COLO668 (cell line): ENCODE results near the gene SPR.

Experiments
- DNase-seq: peaks from one replicate; lab custom pipeline; 2025; ENCODE audit not compliant: unreplicated experiment; lab: John Stamatoyannopoulos, UW

Gene SPR

GRCh38 chr2:72887032-72887739 lies at the start of gene SPR:
TSS of gene SPR (plus strand) at chr2:72887408. CDS start at chr2:72887433, 25 bp downstream.
- peak; percentile 92 for DNase-seq

DNA sequence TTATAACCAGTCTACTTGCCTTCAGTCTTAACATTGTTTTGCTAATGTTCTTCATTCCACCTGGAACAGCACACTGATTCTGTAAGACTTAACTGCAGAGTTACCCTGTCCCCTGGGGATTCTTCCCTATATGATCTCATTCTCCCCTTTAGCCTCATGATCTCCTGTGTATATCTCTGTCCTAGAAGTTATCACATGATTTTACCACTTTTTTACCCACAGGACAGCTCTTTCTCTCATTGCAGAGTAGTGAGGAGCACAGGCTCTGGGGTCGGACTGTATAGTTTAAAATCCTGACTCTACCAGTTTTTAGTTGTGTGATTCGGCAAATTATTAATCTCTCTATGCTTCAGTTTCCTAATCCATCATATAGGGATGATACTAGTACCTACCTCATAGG lies 47.1 kb upstream of the SPR start:
- no peak for DNase-seq

DNA sequence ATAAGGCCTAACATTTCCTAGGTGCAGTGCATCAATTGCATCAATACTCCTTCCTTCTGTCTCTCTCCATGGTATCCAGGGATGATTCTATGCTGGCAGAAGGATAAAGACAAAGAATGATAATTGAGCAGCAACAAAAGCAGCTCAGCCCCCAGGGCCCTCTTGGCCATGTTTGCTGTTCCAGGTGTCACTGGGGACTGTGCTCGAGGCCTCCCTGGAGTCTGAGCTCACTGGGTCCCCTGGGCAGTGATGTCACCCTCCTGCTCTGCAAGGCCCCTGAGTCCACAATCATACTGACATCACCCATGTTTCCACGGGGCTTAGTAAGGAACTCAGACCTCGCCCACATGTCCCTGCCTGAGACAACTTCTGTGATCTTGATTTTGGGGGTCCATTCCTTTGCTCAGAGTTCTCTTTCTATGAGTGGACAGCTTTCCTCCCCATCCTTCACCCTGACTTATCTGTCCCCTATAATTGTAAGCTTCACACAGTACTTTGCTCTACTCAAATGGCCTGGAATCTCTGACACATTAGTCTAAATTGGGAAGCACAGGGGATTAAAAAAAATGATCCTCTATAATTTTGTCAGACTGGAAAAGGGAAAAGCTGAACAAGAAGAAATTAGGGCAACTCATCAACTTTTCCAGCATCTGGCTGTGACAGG lies 45.6 kb upstream of the SPR start:
- DNase-seq = peak; percentile 33

- no peak for DNase-seq
Observed at GRCh38 chr2:72843301-72843700, 43.9 kb upstream of the SPR start.

GRCh38 chr2:72846171-72847095 lies 40.8 kb upstream of the SPR start:
- DNase-seq = no peak

GRCh38 chr2:72847534-72848315 lies 39.5 kb upstream of the SPR start:
- DNase-seq = no peak

- no peak for DNase-seq
Observed at GRCh38 chr2:72848436-72849137, 38.6 kb upstream of the SPR start.

- no peak for DNase-seq
Observed at GRCh38 chr2:72849138-72849462, 38.1 kb upstream of the SPR start.

GRCh38 chr2:72851333-72851732 lies 35.9 kb upstream of the SPR start:
- DNase-seq = no peak

DNA sequence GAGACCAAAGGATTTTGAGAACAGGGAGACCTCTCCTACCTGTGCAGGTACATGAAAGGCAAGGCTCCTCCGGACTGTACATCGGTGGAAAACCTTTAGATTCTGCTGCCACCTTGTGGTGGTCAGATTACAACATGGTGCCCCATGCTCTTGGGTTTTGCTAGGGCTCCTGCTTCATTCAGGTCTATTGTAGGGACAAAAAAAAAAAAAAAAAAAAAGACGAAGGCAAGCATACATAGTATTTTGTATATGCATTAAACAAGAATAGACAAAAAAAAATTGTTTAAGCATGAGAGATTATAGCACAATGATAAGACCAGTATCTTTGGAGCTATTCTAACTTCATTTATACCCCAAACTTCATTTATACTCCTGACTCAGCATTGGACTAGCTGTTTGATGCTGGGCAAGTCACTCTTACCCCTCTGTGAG lies 27.4 kb upstream of the SPR start:
- peak; percentile 60 for DNase-seq

DNA sequence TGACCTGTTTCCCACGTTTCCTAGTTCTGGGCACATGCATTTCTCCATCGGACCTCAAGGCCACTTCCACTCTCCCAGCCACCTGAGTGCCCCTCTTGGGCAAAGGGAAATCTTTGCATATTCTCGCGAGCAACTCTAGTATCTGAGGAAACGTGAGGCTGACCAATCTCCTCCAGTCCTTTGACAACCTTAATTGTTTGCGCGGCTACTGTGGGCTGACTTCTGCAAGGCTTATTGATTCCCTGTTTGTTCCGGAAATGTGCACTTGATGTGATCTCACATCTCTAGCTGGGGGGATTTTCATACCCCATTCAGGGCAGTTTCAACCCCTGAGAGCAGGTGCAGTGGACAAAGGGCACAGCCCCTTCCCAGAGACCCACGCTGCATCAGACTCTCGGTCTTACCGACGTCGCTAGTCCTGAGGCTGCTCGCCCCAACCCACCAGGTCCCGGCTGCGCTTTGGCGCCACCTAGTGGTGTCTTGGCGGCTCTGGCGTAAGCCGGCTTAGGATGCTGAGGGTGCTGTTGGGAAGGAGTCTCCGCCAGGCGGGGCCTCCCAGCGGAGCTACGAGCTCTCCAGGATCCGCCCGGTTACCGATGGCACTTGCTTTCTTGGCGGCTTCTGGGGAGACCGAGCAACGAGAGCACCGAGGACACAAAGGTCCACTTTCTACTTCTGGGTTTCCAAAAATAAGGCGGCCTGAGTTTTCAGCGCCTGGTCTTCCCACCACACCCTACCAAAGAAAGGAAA lies 24.8 kb upstream of the SPR start:
- DNase-seq = peak; percentile 89

GRCh38 chr2:72863046-72863445 lies 24.2 kb upstream of the SPR start:
- DNase-seq = no peak

GRCh38 chr2:72864500-72864899 lies 22.7 kb upstream of the SPR start:
- no peak for DNase-seq

GRCh38 chr2:72871060-72871459 lies 16.1 kb upstream of the SPR start:
- no peak for DNase-seq

- DNase-seq = no peak
Observed at GRCh38 chr2:72871880-72872279, 15.3 kb upstream of the SPR start.

- no peak for DNase-seq
Observed at GRCh38 chr2:72883356-72883962, 3.7 kb upstream of the SPR start.

DNA sequence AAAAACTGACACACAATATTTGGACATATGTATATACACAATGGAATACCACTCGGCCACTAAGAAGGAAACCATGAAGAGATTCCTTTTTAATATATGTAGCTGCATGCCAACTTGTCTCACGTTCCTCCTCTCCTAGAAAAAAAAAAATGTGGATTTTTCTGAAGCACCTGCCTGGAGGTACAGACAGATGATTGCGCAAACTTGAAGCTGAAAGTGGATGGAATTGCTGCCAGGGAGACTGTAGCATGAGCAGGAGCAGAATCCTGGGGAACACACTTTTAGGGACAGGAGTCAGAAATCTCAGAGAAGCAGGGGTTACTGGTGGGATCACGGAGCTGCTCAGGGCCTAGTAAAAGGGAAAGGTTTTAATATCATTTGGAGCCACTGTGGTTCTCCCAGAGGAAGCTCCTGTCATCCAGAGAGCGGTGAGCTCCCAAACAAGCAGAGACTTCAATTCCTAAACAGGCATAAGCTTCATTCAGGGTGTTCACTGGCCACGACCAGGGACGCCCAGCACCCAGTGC lies 640 bp upstream of the SPR start:
- DNase-seq = no peak

- peak; percentile 92 for DNase-seq
Observed at GRCh38 chr2:72887740-72888437, 681 bp downstream of the SPR start.
